HG03558 (cell line): ENCODE measurements around the gene ZNF630.
"Not testable (repeated sequence)": the region's sequence is repeated elsewhere in the genome, so short reads cannot be mapped to it uniquely, and the experiment has no call there.

Source experiments
- ATAC-seq: cut with Tn5 transposase; IDR thresholded peaks from one replicate; pipeline ENCODE4 v1.9.1; 2021; ENCODE audit warnings: moderate number of reproducible peaks; ENCODE audit not compliant: unreplicated experiment; ENCODE audit errors: extremely low read depth

The ZNF630 gene

DNA sequence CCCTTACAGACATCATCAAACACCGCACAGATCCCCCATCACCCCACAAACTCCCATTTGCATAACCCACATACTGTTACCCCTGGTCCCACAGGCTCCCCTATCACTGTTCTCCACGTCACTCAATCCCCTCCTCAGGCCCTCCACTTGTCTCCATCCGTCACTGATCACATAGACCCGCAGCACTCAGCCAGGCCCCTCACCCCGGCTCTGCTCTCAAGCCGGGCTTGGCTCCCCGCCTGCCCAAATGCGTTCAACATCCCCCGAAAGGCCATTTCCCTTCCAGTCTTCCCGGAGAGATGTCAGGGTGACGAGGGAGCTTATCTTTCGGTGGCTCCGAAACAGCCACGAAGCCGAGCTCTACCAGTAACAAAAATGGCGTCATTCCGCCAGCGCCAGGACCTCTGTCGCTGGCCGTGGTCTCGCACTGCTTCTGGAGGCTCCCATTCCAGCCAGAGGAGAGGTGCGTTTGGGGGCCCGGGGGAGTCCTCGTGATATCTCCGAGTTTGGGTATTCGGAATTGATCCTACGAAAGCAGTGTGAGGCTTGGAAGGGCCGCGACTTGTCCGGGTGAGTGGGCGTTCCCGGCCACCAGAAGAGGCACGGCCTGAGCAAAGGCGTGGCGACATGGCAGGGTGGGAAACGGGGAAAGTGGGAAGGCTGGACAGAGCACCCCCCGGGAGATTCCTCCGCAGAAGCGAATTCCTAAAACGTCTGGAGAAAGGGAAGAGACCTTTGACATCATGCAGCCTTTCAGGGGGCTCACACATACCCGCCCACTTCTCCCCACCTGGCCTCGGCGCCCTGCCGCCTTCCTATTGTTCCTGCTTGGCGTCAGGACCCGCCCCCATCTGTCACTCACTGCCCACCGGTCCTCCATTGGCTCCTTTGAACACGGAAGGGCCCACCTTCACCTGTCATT is at the start of gene ZNF630:
ZNF630 (minus strand) TSS at position 577 of the 922 bp plus-strand sequence. CDS start 4,754 bp downstream, outside the sequence.
- no peak for ATAC-seq

DNA sequence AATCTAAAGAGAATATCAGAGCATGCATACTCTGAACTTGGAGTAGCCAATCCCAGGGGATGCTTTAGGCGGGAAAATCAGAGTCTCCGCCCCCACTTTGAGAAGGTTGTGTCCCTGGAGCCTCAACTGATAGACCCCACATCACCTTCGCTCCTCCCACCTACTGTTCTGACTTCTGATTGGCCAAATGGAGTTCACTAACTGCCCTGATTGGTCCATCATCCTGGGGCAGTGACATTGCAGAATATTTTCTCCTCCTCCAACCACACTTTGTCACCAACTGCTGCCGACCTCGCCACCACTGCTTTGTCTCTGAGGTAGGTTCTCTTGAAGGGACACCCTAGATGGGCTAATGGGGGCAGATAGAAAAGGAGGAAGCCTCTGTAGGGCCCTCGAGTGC is 36.3 kb upstream of the ZNF630 start:
- no peak for ATAC-seq

DNA sequence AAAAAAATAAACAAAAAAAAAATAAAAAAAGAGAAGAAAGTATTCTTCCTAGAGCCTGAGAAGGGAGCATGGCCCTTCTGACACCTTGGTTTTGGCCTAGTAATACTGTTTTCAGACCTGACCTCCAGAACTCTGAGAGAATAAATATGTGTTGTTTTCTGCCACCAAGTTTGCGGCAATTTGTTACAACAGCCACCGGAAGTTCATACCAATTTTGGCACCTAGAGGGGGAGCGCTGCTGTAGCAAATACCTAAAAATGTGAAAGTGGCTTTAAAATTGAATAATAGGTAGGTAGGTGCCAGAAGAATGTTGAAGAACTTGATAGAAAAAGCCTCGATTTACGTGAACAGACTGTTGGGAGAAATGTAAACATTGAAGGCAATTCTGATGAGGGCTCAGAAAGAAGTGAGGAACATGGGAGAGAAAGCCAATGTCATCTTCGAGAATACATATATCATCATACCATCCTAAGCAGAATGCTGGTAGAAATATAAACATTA is 31.5 kb upstream of the ZNF630 start:
- no peak for ATAC-seq

DNA sequence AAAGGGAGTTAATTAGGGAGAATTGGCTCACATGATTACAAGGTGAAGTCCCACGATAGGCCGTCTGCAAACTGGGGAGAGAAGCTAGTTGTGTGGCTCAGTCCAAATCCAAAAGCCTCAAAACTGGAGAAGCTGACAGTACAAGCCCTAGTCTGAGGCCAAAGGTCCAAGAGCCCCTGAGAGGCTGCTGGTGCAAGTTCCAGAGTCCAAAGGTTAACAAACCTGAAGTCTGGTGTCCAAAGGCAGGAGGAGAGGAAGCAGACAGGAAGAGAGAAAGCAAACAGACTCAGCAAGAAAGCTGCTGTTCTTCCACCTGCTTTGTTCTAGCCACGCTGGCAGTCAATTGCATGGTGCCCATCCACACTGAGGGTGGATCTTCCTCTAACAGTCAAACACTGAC is 30.0 kb upstream of the ZNF630 start:
- ATAC-seq: no peak

DNA sequence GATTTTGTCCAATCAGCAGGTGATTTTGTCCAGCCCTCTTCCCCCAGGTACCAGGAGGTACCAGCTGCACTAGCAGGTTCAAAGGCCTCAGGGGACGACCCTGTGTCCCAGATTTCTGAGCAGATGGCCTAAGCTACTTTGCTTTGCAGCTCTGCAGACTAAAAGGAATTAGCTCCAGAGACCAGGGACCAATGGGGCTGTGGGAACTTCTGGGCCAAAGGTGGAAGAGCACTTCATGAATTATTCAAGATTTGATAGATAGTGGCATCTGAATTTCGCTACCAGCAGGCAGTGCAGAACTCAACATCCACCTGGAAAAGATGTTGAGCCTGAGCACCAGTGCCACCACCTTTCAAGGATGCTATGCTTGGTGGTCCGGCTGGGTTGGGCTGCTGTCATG is 21.1 kb upstream of the ZNF630 start:
- ATAC-seq: not testable (repeated sequence)

DNA sequence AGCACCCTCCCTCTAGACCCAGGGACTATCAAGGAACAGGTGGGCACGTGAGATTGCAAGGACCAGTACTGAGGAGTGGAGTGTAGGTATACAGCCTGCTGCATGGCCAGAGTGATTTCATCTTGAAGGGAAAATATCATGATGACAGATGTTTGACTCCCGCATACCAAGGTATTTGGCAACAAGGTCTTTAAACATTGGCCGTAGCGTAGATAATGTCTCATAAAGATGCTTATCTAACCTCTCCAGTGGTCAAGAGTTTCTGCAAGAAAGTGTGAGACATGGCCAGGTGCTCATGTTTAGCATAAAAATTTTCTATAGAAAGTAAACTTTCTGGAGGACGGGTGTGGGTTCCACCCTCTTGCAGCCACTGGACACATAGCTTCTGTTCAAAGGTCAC is 18.7 kb upstream of the ZNF630 start:
- ATAC-seq: no peak

DNA sequence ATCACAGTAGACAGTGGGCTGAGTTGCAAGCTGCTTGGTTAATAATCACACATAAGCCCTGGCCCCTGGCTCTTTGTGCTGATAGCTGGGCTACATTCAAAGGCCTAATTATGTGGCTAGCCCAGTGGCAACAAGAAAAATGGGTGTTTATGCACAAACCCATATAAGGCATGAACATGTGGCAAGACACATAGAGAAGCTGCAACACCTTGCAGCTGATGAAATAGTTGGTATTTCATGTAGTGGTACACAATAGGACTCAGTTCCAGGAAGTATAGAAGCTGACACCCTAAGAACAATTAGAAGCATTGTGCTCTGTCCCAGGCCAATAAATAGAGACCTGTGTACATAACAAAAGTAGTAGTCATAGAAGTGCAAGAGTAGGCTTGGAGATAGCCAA is 14.6 kb upstream of the ZNF630 start:
- no peak for ATAC-seq

DNA sequence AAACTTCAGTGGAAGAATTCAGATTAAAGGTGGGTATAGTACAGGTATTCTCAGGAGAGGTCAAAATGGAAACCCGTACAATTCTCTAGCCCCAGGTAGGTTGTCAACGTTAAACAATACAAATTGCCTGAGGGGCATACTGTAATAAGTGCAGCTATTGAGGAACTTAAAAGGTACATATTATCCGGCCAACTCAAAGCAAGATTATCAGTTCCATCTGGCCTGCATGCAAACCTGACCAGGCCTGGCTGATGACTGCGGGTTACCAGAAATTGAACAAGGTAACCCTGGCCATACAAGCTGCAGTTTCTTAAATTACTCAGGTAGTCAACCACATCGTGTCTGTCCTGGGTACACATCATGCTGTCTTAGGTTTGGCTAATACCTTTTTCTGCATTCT is 12.3 kb upstream of the ZNF630 start:
- no peak for ATAC-seq

DNA sequence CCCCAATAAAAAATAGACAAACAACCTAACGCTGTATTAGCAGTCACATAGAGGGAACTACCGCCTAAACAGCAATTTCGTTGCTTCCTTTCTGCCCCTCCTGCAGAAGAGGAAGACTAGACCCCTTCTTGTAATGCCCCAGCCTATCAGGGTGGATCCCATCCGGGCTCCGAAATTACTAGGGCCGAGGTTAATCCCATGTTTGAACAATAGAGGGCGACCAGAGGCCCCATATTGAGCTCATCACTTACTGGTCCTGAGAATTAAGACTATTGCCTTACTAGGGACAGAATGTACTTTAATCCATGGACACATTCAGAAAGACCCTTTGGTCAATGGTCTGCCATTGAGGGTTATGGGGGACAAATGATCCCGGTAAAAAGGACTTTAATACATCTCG is 11.8 kb upstream of the ZNF630 start:
- ATAC-seq: no peak

DNA sequence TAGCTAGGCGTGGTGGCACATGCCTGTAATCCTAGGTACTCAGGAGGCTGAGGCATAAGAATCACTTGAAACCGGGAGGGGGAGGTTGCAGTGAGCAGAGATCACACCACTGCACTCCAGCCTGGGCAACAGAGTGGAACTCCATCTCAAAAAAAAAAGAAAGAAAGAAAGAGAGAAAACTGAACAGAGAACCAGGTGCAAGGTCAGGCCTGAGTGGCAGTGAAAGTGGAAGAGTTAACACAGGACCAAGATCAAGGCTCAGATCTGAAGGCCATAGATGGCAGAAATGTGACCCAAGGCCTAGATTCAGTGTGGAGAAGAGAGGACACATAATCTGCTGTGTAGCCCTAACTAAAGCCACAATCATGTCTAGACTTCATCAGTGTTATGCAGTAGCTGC is 4.9 kb upstream of the ZNF630 start:
- no peak for ATAC-seq

DNA sequence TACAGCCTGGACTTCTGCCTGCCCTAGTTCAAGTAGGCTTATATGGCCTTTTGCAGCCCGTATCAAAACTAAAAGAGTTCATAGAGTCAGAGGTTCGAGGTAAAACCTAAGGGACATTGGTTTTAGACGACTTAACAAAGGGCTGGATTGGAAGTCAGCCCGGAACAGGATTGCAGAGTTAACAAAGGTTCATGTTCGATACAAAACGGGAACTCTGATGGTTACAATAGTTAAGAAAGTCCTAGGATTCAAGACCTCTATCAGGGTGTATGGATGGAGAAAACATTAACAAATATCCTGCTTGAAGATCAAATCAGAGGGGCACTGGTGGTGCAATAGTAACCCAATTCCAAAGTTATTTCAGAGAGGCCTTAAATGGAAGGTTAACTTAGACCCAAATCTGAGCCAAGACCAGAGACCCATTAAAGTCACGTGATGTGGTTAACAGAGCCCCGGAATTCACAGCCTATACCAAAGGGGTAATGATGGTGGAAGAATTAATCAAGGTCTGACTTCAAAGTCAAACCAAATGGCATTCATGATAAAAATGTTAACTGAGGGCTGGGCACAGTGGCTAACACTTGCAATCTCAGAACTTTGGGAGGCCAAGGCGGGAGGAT is 656 bp upstream of the ZNF630 start:
- no peak for ATAC-seq

DNA sequence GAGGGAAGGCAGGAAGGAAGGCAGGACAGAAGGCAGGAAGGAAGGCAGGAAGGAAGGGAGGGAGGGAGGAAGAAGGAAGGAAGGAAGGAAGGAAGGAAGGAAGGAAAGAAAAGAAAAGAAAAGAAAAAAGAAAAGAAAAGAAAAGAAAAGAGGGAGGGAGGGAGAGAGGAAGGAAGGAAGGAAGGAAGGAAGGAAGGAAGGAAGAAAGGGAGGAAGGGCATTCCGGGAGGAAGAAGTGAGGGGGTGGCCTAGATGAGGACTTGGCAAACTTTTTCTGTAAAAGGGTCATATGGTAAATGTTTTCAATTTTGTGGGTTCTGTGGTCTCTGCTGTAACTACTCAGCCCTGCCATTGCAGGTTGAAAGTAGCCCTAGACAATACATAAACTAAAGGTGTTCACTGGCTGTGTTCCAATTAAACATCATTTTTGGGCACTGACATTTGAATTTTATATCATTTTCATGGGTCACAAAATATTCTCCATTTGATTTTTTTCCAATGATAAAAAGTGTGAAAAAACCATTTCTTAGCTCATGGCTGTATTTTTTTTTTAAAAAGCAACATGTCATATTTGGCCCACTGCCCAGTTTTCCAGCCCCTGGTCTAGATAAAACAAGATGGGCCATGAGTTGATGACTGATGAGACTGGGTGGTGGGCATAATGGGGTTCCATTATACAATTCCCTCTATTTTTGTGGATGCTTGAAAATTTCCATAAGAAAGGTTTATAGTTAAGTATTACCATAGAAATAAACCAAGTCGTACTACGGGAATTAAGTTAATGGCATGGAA is 3.1 kb downstream of the ZNF630 start:
- ATAC-seq: no peak

DNA sequence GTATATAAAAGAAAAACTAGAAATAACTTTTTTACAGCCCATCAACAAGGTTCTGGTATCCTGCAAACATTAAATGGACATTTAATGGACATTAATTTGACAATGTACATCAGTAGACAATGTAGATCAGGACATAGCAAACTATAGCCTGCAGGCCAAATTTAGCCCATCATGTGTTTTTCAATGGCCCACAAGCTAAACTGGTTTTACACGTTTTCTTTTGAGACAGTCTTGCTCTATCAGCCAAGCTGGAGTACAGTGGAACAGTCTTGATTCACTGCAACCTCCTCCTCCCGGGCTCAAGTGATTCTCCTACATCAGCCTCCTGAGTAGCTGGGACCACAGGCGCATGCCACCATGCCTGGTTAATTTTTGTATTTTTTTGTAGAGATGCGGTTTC is 7.2 kb downstream of the ZNF630 start:
- no peak for ATAC-seq

DNA sequence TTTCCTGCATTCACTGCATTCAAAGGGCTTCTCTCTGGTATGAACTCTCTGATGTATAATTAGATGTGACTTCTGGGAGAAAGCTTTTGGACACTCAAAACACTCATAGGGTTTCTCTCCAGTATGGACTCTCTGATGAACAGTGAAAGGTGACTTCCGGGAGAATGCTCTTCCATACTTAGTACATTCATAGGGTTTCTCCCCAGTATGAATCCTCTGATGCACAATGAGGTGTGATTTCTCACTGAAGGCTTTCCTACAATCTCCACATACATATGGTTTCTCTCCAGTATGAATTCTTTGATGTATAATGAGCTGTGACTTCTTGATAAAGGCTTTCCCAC is 12.2 kb downstream of the ZNF630 start:
- no peak for ATAC-seq

DNA sequence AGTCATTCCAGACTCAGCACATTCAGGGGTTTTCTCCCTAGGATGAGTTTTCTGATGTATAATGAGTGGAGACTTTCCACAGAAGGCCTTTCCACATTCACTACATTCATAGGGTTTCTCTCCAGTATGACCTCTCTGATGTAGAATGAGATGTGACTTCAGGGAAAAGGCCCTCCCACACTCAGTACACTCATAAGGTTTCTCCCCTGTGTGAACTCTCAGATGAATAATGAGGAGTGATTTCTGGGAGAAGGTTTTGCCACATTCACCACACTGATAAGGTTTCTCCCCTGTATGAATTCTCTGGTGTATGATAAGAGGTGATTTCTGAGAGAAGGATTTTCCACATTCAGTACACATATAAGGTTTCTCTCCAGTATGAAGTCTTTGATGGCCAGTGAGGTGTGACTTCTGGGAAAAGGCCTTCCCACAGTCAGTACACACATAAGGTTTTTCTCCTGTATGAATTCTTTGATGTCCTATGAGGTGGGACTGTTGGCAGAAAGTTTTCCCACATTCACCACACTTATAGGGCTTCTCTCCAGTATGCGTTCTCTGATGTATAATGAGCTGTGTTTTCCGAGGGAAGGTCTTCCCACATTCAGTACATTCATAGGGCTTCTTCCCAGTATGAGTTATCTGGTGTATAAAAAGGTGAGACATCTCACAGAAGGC is 12.7 kb downstream of the ZNF630 start:
- no peak for ATAC-seq

DNA sequence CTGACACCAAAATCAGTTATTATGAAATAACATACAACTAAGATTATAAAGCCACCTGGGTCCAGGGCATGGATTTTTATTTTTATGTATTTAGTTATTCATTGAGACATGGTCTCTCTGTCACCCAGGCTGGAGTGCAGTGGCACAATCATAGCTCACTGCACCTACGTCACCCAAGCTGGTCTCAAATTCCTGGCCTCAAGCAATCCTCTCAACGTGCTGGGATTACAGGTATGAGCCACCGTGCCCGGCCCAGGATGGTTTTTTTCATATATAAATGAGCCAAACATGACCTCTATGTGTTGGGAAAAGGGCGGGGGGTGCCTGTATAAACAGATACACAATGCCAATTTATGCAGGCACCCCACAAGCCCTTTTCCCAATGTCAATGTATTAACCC is 24.6 kb downstream of the ZNF630 start:
- no peak for ATAC-seq

DNA sequence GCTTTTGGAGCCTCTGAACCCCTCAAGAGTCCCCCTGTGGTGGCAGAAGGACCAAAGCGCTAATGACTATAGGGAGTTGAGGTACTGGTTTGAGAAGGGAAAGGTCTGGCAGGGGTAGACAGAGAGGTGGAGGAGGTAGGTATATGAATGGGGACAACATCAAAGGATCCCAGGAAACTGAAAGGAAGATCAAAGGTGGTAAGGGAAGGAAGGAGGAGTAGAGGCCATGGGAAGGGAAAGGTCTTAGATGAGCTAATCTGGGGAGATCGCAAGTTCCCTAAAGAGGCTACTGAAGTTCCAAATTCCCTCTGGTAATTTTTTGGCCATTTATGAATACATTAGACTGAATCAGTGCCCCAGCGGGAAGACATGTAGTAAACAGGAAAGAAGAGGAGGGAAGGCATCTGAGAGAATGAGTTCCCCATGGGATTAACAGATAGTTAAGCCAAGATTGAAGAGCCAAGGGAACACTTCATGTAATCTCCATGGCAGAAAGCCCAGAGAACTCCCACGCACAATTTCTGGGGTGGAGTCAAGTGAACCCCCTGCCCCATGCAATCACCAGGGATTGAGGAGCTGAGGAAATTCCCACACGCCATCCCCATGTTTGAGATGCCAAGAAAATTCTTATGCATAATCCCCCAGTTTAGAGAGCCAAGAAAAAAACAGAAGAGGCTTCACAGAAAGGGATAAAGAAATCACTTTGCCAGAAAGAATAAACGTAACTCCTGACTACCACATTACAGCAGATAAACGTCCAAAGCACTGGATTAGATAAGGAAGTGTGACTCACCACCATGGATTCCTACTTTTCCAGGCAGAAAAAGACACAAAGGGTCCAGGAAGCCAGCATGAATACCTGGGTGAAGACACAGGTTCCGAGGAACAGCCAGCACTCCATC is 25.8 kb downstream of the ZNF630 start:
- ATAC-seq: no peak

DNA sequence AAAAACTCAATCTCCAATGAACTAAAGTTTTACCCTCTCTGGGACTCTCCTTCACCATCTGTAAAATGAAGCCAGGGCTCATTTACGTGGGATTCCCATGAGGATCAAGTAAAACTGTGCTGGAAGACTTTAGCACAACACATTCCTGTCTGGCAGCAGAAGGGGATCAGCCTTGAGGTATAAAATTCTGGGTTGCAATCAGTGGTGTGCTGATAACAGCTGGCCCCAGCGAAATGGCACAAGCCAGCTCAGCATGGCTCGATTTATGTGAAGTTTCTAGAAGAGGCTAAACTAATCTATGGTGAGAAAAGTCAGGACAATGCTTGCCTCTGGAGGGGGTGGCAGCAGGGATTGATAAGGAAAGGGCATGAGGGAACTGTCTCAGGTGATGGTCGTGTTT is 28.4 kb downstream of the ZNF630 start:
- ATAC-seq: no peak

DNA sequence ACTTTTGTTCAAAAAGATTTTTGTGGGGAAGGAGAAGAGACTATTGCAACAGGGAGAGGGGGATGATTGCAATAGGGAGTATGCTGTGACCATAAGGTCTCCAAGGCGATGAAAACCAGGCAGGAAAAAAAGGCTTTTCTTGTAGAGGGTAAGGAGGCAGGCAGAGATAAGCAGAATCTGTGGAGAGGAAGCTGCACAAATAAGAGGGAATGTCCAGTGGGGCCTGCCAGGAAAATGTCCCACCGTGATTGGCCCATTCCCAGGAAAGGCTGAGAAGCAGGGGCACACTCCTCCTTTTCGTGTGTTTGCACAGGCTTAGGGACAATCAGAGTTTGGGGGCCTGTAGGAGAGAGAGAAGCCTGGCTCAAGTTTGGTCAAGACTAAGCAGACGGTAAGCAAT is 35.5 kb downstream of the ZNF630 start:
- ATAC-seq: no peak
